ENCODE results near the gene ST6GALNAC6.
A peak's percentile ranks its signal among the peaks of the same experiment; 100 is the strongest.
"Not testable (repeated sequence)": the region's sequence is repeated elsewhere in the genome, so short reads cannot be mapped to it uniquely, and the experiment has no call there.

ST6GALNAC6 gene

DNA sequence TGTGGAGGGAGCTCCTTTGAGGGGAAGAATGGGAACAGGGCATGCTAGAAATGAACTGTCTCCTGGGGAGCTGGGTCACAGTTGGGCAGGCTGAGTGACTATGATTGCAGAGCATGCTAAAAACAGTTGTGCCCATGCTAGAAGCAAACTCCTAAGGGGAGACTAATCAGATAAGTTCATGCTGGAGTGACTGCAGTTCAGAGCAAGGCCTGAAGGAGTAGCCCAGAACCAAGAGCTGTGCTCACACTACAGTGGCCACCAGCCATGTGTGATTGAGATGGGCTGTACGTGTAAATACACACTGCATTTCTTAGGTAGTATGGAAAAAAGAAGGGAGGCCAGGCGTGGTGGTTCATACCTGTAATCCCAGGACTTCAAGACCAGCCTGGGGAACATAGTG lies 11.6 kb downstream of the ST6GALNAC6 start:
- no peak for DNase-seq

DNA sequence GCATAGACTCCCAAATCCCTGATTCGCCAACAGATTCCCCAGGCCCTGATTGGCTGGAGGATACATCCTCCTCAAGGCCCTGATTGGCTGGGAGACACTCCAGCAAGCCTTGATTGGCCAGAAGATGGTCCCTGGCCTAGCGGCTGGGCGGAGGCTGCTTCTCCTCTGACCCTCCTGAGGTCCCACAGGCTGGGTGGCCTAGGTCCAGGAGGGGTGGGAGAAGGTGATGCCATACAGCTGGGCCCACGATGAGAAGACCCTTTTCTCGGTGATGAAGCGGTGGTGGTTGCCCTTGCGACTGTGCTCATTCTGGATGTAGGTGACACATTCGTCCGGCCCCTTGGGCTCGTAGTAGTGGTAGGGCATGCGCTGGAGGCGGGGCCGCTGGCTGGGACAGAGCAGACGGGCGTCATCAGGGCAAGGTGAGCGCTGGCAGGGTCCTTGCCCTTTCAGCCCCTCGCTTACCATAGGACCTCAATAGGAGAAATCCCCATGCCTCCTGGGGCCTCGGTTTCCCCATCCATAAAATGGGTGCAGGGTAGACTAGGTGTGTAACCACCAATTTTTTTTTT lies 12.9 kb downstream of the ST6GALNAC6 start:
- no peak for DNase-seq

DNA sequence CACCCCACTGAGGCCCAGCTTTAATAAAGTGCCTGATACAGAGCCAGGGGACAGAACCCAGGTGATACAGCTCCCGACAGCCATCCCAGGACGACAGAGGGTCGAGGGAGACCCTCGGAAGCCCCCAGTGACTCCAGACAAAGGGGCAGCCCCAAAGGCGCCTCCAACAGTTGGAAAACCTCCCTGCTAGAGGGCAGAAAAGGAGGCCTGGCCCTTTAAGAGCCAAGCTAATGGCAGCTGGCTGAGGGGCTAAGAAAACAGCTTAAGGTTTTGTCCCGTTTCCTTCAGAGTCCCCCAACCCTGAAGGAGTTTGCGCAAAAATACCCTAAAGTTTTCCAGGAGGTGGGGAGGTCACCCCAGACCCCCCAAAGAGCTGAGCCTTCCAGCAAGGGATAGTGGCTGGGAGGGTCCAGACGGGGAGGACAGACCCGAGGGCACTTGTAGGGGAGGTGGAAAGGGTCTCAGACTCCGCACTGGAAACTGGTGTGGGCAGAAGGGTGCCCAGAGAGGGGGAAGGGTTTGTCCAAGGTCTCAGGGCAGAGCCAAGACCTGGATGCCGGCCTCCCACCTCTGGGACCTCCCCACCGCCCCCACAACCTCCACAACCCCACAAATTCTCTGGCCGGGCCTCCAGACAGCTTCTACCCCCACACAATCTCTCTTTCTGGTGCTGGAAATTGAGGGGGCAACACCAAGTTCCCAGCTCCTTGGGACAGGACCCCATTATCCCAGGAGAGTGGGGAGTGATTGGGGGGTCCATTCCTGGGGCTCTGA lies 13.7 kb downstream of the ST6GALNAC6 start:
- DNase-seq, result no peak

DNA sequence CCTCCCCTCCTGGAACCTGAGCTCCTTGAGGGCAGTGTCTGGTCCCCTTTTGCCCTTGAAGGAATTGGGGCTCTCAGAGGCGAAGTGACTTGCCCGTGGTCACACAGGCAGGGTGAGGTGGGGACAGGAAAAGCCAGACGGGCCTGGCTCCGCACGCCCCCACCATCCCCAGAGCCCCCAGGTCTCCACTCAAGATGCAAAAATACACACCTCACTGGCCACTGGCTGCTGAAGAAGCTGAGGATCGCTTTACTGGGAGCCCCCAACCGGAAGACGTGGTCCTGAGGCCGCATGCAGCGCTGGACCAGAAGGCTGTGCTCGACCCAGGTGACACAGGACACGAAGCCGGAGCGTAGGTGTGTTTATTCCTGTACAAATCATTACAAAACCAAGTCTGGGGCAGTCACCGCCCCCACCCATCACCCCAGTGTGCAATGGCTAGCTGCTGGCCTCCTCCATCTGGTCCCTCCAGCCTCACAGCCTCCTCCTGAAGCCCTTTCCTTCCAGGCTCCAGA lies 14.4 kb downstream of the ST6GALNAC6 start:
- no peak for DNase-seq

DNA sequence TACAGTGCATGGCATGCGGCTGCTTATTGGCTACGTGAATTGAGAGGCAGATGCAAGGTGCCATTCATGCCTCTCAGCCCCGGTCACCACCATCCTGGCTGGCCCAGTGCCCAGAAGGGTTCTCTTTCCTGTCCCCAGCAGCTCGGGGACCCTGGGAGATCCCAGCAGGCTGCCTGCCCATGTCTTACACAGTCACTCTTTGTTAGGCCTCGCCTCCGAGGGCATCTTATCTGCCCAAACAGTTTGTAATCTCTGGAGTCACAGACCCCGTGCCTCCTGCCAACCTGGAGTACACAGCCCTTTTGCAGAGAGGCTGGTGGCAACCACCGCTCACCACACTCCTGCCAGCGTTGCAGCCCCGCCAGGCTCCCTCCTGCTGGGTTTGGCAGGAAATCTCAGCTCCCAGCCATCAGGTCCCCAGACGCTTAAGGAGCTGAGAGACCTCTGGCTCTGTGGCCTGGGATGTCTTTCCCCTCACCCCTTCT lies 14.9 kb downstream of the ST6GALNAC6 start:
- DNase-seq, result no peak

DNA sequence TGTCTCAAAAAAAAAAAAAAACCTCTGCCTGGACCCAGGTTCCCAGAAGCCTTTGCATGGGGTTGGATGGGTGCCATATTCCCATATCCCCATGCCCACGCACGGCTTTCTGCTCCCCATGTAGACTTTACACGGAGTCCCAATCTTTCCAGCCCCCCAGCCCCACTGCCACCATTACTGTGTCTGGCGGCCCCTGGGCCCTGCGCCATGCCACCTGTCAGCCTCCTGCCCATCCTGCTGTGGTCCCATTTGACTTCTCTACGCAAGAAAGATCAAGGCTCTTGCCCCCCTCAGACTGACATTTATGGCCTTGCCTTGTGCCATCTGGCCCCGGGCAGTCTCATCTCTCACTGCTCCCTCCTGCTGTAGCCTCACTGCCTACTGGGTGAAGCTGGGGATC lies 15.4 kb downstream of the ST6GALNAC6 start:
- no peak for DNase-seq

DNA sequence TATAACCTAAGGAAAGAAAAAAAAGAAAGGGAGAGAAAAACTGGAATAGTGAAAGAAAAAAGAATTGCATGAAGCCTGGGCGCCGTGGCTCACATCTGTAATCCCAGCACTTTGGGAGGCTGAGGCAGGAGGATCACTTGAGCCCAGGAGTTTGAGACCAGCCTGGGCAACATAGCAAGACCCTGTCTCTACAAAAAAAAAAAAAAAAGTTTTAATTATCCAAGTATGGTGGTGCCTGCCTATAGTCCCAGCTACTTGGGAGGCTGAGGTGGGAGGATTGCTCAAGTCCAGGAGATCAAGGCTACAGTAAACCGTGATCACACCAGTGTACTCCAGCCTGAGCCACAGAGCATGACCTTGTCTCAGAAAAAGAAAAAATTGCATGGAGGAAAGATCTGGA lies 17.7 kb downstream of the ST6GALNAC6 start:
- DNase-seq, result not testable (repeated sequence)

DNA sequence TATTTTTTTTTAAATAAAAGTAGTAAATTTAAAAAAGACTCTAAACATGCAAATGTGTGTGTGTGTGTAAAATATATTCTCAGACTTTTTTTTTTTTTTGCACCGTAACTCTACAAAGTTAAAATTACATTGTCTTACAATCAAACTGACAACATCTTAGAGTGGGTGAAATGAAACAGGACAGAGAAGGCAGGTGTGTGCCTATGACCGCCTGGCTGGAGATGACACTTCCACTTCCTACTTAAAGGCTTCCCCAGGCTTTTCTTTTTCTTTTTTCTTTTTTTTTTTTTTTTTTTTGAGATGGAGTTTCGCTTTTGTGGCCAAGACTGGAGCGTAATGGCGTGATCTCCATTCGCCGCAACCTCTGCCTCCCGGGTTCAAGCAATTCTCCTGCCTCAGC lies 19.3 kb downstream of the ST6GALNAC6 start:
- no peak for DNase-seq

DNA sequence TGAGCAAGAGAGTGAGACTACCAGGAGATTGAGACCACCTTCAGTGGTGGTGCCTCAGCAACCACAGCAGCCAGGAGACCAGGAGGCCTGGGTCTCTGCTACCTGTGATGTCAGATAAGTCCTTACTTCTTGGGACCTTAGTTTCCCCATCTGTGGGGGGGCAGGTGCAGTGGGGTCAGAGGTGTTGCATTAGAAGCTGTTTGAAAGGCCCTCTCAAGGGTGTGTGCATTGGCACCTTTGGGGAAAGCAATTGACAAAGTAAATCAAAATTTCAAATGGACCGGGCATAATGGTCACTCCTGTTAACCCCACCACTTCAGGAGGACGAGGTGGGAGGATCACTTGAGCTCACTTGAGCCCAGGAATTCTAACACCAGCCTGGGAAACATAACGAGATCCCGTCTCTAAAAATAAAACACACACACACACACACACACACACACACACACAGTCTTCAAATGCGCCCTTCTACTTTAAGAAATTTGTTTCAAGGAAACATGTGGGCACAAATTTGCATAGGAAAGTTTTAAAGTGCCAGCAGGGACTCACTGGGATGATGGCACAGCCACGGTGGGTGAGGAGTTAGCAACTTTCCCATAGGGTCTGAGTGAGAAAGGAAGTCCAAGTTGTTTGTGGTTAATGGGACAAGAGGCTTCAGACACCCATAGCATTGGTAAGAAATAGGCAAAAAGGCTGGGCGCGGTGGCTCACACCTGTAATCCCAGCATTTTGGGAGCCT lies 20.6 kb downstream of the ST6GALNAC6 start:
- no peak for DNase-seq

DNA sequence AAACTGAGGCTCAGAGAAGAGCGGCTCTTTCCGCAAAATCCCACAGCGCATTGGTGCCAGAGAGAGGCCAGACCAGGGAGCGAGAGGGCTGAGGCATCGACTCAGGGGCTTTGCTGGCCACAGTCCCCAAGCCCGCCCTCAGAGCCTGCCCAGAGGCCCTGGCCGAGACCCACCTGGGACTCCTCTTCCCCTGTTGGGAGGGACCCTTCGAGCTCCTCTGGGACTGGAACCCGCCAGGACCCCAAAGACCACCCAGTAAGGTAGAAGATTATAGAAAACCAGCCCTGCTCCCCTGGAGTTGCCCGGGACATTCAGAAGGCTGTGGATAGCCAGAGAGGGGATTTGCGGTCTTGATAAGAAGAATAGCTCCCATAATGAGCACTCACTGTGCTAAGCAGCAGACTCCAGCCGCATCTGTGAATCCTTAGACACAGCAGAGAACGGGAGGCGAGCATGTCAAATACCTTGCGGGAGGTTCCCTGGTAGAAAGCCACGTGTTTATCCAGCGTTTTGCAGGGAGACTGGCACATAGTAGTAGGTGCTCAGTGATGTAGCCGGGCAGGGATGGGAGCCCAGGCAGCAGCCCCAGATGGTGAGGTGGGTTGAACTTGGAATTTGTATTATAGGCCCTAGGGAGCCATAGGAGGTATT lies 21.3 kb downstream of the ST6GALNAC6 start:
- no peak for DNase-seq

DNA sequence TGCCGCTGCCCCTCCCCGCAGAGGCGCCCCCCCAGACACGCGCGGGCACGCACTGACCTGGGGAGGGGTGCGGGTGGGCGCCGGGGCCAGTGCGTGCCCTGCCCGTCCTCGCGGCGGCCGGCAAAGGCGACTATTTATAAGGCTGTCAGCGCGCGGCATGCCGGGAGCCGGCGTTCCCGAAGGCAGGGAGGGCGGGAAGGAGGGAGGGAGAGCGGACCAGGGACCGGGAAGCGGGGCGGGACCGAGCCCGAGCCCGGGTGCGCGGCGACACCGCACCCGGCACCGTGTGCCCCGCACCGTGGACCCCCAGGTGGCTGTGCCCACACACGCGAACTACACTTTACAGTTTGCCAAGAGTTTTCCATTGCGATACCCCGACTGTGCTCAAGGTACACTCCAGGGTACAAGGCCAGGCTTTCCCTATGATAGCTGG lies 21.8 kb downstream of the ST6GALNAC6 start, which contains the start of gene AK1:
Gene AK1 (minus strand): TSS at position 110 of the 433 bp plus-strand sequence. CDS start 3,058 bp downstream, outside the sequence.
- DNase-seq, result peak; percentile 26

DNA sequence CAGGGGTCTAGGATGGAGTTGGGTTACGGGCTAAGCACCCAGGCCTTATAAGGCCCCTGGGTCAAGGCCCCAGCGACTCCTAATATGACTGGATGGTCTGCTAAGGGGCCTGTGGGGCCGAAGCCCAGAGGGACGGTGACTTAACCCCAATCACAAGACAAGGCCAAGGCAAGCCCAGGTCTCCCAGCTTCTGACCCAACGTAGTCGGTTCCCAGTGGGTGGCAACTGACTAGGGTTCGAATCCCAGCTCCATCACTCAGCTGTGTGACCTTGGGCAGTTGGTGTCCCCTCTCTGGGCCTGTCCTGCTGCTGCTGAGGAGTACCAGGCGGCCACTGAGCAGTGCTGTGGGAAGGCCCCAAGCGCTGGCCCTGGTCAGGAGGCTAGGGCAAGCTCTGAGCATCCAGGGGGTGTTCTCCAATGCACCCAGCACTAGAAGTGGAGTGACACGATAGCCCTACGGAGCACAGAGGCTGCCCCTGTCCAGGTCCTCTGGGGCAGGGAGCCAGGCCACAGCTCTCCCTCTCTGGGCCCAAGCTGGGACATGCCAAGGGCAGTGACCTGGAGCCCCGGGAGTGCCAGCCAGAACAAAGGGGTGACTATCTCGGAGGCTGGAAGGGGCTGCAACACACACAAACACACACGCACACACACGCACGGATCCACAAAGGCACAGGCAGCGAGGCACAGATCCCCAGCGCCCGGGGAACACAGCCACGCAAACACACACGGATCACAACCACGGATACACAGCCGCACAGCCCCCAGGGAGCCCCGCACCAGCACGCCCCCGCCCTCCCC lies 22.4 kb downstream of the ST6GALNAC6 start:
- no peak for DNase-seq

DNA sequence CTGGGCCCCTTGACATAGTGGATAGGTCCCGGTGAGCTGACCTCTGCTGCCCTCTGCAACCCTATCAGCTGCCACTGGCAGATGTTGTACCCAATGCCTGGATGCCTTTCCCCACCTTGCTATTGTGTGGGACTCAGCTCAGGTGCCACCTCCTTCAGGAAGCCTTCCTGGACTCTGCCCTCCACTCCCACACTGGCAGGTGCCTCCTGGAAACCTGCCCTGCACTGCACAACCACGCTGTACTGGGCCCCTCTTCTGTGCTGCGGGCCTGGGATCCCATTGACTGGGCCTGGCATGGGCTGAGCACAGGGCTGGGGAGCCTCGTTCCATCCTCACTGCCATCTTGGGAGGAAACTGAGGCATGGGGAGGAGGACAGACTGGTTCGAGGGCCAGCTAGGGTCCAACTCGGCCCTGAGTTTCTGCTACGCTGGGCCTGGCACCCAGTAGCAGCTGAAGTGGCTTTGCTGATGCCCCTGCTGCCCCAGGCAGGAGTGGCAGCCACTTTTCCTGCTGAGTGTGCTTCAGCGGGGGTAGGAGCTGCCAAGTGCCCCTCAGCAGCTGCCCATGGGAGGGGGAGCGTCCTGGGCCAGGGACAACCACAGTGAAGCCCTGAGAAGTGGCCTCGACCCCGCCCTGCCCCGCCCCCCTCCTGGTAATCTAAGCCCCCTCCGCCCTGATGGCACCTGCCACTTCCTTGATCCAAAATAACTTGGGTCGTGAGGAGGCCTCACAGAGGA lies 23.2 kb downstream of the ST6GALNAC6 start:
- DNase-seq, result no peak

DNA sequence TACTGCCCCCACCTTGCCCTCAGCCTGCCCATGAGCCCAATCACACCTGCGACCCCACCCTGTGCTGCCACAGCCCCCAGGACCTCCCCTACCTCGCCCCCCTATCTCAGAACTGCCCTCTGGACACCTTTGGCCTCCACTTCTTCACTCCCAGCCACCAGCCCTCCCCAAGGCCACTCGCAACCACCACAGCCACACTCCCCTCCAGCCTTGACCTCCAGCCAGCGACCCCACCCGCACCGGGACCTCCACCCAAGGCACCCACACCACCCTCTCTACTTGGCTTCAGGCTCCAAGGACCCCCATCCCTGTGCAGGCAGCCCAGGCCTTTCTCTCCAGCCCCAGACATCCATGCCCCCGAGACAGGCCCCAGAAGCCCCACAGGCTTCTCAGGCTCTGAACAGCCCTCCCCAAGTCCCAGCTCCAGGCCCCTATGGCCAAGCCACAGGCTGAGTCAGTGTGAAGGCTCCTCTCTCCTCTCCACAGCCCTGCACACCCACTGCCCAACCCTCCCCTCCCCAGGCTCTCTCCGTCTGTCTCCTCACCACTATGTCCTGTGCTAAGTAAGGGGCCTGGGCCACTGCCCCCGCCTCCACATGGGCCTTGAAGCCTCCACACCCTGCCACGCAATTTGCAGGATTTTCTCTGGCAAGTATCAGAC lies 24.0 kb downstream of the ST6GALNAC6 start:
- no peak for DNase-seq

DNA sequence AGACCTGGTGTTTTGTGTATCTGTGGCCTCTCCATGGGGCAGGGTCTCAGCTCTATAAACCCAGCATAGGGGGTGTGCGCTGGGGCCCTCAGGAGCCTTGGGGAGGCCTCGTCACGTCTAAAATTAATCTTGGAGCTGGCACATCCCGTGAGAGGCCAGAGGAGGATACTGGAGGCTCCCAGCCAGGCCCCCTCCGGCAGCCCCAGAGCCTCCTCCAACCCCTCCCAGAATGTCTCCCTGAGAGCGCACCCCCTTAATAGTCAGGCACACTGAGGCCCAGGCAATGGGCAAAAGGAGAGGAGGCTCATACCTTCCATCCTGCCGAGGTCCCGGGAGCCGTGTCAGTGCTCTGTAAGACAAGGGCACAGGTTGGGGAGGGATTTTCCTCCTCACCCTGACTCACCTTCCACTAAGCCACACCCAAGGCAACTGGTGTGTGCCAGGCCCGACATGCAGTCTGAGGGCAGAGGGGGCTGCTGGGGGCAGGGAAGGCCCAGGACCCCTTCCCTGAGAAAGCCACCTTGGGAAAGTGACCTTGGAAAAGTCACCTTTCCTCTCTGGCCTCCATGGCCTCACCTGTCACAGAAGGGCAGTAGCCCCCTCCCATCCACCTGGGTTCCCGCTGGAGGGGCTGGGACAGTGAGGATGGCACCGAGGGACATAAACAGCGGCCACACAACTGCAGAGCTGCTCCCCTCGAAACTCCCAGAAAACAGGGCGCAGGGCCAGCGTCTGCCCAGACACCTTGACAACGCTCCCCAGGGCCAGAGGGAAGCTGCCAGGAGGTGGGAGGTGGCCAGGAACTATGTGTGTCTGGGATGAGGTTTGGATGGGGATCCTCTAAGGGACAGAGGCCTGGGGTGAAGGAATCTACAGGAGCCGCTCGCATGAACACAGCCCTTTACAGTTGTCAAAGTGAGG lies 24.8 kb downstream of the ST6GALNAC6 start:
- DNase-seq, result no peak

DNA sequence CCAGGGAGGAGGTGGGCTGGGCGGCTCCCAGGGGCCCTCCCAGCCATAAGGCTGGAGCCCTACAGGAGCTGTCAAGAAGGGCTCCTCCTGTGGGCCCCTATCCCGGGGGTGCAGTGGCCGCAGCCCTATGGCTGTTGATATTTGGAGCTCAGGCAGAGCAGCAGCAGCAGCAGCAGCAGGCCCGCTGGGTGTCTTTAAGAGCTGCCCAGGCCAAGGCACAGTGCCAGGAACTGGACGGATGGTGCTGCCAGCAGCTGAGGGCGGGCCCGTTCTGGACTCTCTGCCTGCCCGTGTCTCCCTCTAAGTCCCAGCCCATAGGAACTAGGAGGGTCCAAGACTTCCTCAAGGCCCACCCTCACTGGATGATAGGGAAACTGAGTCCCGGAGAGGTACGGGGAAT lies 25.5 kb downstream of the ST6GALNAC6 start:
- DNase-seq, result no peak

DNA sequence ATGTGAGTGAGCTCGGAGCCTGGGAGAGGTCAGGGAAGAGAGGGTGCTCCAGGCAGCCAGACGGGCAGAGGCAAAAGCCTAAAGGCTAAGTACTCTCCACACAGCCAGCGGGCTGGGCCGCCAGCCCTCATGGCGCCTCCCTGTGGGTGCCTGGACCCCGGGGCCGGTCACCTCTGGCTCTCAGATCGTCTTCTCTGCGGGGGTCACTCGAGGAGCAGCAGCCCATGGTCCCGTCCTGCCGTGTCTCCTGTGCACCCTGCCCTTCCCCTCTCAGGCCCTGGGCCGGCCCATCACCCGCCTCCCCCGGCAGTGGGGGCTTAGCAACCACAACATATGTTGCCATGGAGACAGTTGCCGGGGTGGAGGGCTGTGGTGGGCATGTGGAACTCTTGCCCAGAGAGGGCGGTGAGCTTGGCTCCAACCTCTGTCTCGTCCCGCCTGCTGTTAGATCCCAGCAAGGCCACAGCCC lies 26.1 kb downstream of the ST6GALNAC6 start:
- no peak for DNase-seq

DNA sequence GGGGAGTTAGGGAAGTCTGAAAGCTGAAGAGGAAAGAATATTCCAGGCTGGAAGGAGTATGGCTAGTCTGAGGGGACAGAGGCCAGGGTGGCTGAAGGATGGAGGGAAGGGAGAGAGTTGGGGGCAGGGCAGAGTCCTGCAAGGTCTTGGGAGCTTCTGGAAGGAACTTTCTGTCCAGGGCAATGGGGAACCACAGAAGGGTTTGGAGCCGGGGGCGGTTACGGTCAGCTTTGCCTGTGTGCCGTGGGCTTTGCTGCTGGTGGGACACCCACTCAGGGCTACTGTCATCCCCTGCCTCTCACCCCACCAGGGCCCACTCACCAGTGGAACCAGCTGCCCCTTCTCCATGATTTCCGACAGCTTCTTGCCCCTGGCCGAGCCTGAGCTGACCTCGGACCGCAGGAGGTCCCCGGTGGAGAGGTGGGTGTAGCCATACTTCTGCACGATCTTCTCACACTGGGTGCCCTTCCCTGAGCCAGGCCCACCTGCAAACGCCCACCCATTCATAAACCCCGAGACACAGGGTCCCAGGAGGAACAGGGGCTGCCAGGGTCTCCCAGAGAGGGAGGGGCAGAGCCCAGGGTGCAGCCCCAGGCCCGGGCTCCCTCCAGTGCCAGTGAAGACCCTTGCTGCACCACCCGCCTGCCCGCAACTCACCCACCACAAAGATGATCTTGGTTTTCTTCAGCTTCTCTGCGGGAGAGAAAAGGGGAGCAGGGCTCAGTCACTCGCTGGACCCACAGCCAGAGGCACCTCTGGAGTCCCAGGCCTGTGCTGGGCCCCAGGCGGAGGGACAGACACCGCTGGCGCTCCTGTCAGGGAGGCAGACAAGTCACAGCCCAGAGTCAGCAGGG lies 26.8 kb downstream of the ST6GALNAC6 start:
- no peak for DNase-seq

DNA sequence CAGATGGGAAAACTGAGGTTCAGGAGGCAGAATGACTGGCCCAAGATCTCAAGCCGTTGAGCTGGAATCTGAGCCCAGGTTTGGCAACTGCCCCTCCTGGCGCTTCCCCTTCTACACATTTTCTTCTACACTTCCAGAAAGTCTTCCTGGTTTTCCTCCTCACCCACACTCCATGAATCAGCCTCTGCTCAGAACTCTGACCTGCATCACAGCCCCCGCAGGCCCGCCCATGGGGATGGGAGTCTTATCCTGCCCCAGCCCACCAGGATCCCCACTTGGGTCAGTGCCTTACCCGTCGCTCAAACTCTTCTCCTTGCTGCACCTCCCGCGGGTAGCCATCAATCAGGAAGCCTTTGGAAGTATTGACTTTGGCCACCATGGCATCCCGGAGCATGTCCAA lies 27.9 kb downstream of the ST6GALNAC6 start:
- no peak for DNase-seq
